H1 (cell line): ENCODE results near the gene MGMT. TPM values are rescaled to one million over a fixed set of nuclear protein-coding genes. Genes with fewer than 3 reads are reported as not detected.

Experiments
- CTCF ChIA-PET: fragments of 300-600 bp; sonication (Branson Sonifier 250); formaldehyde crosslinking; loops from one replicate; lab custom pipeline; 2021; ENCODE audit not compliant: partially characterized antibody; lab: Charles Lee
- POLR2A ChIA-PET: fragments of 300-600 bp; sonication (Branson Sonifier 250); formaldehyde crosslinking; loops from one replicate; lab custom pipeline; 2021; ENCODE audit warnings: inconsistent platforms; ENCODE audit not compliant: partially characterized antibody; lab: Charles Lee
- DNase-seq, 2 experiments: peaks; one replicate each; pipeline versions ENCODE4 v3.0.0 to v3.0.0-alpha.2; 2010 to 2022; ENCODE audit warnings: low spot score in 2 of 2, low read depth in 1 of 2, mixed read lengths in 1 of 2
- FAIRE-seq: peaks from 2 replicates; lab custom pipeline; 2011; peaks lifted over from hg19 to GRCh38; lab: Jason Lieb, UNC
- H2AFZ ChIP-seq: 2 replicates; pipeline ENCODE4 v1.8.1; 2012; ENCODE audit warnings: low read length, inconsistent platforms
- H2AK5ac ChIP-seq: 2 replicates; pipeline ENCODE4 v1.6.1; 2013; ENCODE audit warnings: low read depth, low read length
- H2BK120ac ChIP-seq: replicated peaks from 2 replicates; pipeline ENCODE3; 2013; ENCODE audit warnings: low read depth, low read length, inconsistent platforms
- H2BK12ac ChIP-seq: 2 replicates; pipeline ENCODE4 v1.6.1; 2013; ENCODE audit warnings: low read depth, low read length
- H2BK15ac ChIP-seq: 2 replicates; pipeline ENCODE4 v1.6.1; 2013; ENCODE audit warnings: low read length
- H2BK20ac ChIP-seq: 2 replicates; pipeline ENCODE4 v1.6.1; 2013; ENCODE audit warnings: low read length
- H2BK5ac ChIP-seq: 2 replicates; pipeline ENCODE4 v1.6.1; 2013; ENCODE audit warnings: low read depth, low read length
- H3K14ac ChIP-seq: 2 replicates; pipeline ENCODE4 v1.6.1; 2013; ENCODE audit warnings: inconsistent platforms; ENCODE audit not compliant: insufficient read length
- H3K18ac ChIP-seq: 2 replicates; pipeline ENCODE4 v1.6.1; 2013; ENCODE audit warnings: low read length; ENCODE audit errors: extremely low read depth
- H3K23ac ChIP-seq: 2 replicates; pipeline ENCODE4 v1.6.1; 2013; ENCODE audit warnings: inconsistent platforms; ENCODE audit not compliant: insufficient read length
- H3K23me2 ChIP-seq: 2 replicates; pipeline ENCODE4 v1.6.1; 2013; ENCODE audit warnings: low read depth, low read length
- H3K27ac ChIP-seq: 2 replicates; pipeline ENCODE4 v1.6.1; 2011; ENCODE audit warnings: low read depth, low read length, inconsistent platforms
- H3K27me3 ChIP-seq, 4 experiments: replicated peaks in 1 of 4; 1 replicate in 1 of 4; 2 replicates in 3 of 4; pipeline versions ENCODE4 v1.6.1 to v1.8.1; 2011 to 2013; ENCODE audit warnings: low read length in 3 of 4, mild to moderate bottlenecking in 3 of 4, inconsistent platforms in 2 of 4, mixed read lengths in 2 of 4, moderate library complexity in 1 of 4; ENCODE audit not compliant: control insufficient read depth in 3 of 4, insufficient read depth in 3 of 4; ENCODE audit errors: extremely low read depth in 1 of 4
- H3K36me3 ChIP-seq, 4 experiments: 2 replicates each; pipeline versions ENCODE4 v1.6.1 to v1.8.1; 2011 to 2013; ENCODE audit warnings: mild to moderate bottlenecking in 4 of 4, low read length in 3 of 4, moderate library complexity in 2 of 4, control low read depth in 1 of 4, inconsistent platforms in 1 of 4; ENCODE audit not compliant: insufficient read depth in 4 of 4, control insufficient read depth in 2 of 4
- H3K4ac ChIP-seq: replicated peaks from 2 replicates; pipeline ENCODE3; 2013; ENCODE audit warnings: low read length, low read depth, mixed read lengths, inconsistent platforms; ENCODE audit not compliant: insufficient read length
- H3K4me1 ChIP-seq, 4 experiments: replicated peaks in 1 of 4; 1 replicate in 1 of 4; 2 replicates in 3 of 4; pipeline versions ENCODE4 v1.6.1 to v1.8.1; 2011 to 2013; ENCODE audit warnings: low read length in 3 of 4, inconsistent platforms in 2 of 4, mixed read lengths in 1 of 4; ENCODE audit not compliant: insufficient read depth in 4 of 4, control insufficient read depth in 3 of 4
- H3K4me2 ChIP-seq, 2 experiments: 2 replicates each; pipeline versions ENCODE4 v1.6.1 to v1.8.1; 2011 to 2013; ENCODE audit warnings: low read depth in 2 of 2, low read length in 2 of 2, control low read depth in 1 of 2, inconsistent platforms in 1 of 2, mild to moderate bottlenecking in 1 of 2; ENCODE audit not compliant: insufficient read depth in 1 of 2
- H3K4me3 ChIP-seq, 4 experiments: fragments of 200-600, 300-600 bp in 1 of 4; sonication (generic), shearing (Covaris generic), sonication (Bioruptor Twin) in 1 of 4; 2 replicates each; pipeline versions ENCODE4 v1.5.1 to v1.8.1; 2011 to 2016; ENCODE audit warnings: low read length in 4 of 4, low read depth in 3 of 4, control low read depth in 2 of 4, inconsistent platforms in 2 of 4, mild to moderate bottlenecking in 2 of 4, mixed read lengths in 1 of 4, moderate library complexity in 1 of 4; ENCODE audit not compliant: insufficient read depth in 2 of 4; ENCODE audit errors: extremely low read depth in 1 of 4
- H3K56ac ChIP-seq: replicated peaks from 2 replicates; pipeline ENCODE3; 2013; ENCODE audit warnings: low read depth, mild to moderate bottlenecking, mixed read lengths, low read length, inconsistent platforms; ENCODE audit not compliant: insufficient read length
- H3K79me1 ChIP-seq: 2 replicates; pipeline ENCODE4 v1.6.1; 2013; ENCODE audit warnings: low read depth, low read length, control low read depth
- H3K79me2 ChIP-seq, 2 experiments: 2 replicates each; pipeline versions ENCODE4 v1.6.1 to v1.8.1; 2012 to 2013; ENCODE audit warnings: low read length in 2 of 2, mild to moderate bottlenecking in 2 of 2, inconsistent platforms in 1 of 2; ENCODE audit not compliant: insufficient read depth in 2 of 2, control insufficient read depth in 1 of 2
- H3K9ac ChIP-seq, 4 experiments: replicated peaks in 1 of 4; 1 replicate in 1 of 4; 2 replicates in 3 of 4; pipeline versions ENCODE4 v1.6.1 to v1.8.1; 2011 to 2013; ENCODE audit warnings: low read depth in 3 of 4, low read length in 3 of 4, control low read depth in 2 of 4, mild to moderate bottlenecking in 2 of 4, moderate library complexity in 2 of 4, inconsistent platforms in 1 of 4; ENCODE audit errors: extremely low read depth in 1 of 4
- H3K9me3 ChIP-seq, 2 experiments: 2 replicates each; pipeline versions ENCODE4 v1.6.1 to v1.8.1; 2012 to 2013; ENCODE audit warnings: mild to moderate bottlenecking in 2 of 2, moderate library complexity in 2 of 2, control low read depth in 1 of 2, inconsistent platforms in 1 of 2, low read depth in 1 of 2, low read length in 1 of 2, mixed read lengths in 1 of 2; ENCODE audit not compliant: insufficient read depth in 2 of 2
- H4K20me1 ChIP-seq, 2 experiments: replicated peaks in 1 of 2; 2 replicates each; pipeline versions ENCODE3 to v1.8.1; 2011 to 2013; ENCODE audit warnings: inconsistent platforms in 2 of 2, low read length in 2 of 2, mild to moderate bottlenecking in 1 of 2; ENCODE audit not compliant: insufficient read depth in 2 of 2, control insufficient read depth in 1 of 2
- H4K5ac ChIP-seq: 2 replicates; pipeline ENCODE4 v1.6.1; 2013; ENCODE audit warnings: low read length, low read depth, mixed read lengths, inconsistent platforms; ENCODE audit not compliant: insufficient read length
- H4K8ac ChIP-seq: 2 replicates; pipeline ENCODE4 v1.8.0; 2013; ENCODE audit warnings: mild to moderate bottlenecking, moderate library complexity, low read length, inconsistent platforms; ENCODE audit not compliant: insufficient read depth; ENCODE audit errors: extremely low read depth
- H4K91ac ChIP-seq: replicated peaks from 2 replicates; pipeline ENCODE3; 2013; ENCODE audit warnings: low read length, mixed read lengths, inconsistent platforms; ENCODE audit not compliant: insufficient read length
- CEBPB ChIP-seq: IDR thresholded peaks from 2 replicates; pipeline ENCODE4 v1.6.1; 2012; ENCODE audit warnings: low read depth, low read length
- GTF2F1 ChIP-seq: IDR thresholded peaks from 2 replicates; pipeline ENCODE4 v1.6.1; 2012; ENCODE audit warnings: low read depth, low read length, improper control_type of control experiment, borderline replicate concordance
- HDAC2 ChIP-seq, 2 experiments: fragments of 300-600 bp in 1 of 2; sonication (generic) in 1 of 2; IDR thresholded peaks; 2 replicates each; pipeline ENCODE4 v1.6.1; 2011 to 2012; ENCODE audit warnings: low read depth in 2 of 2, low read length in 2 of 2, mild to moderate bottlenecking in 2 of 2, moderate library complexity in 2 of 2, borderline replicate concordance in 1 of 2, inconsistent platforms in 1 of 2
- KDM1A ChIP-seq: fragments of 200-600, 300-600 bp; sonication (generic); IDR thresholded peaks from 2 replicates; pipeline ENCODE4 v1.7.1; 2016; ENCODE audit warnings: mild to moderate bottlenecking, low read length, borderline replicate concordance
- MAFK ChIP-seq: IDR thresholded peaks from 2 replicates; pipeline ENCODE4 v1.6.1; 2012; ENCODE audit warnings: low read depth, mild to moderate bottlenecking, improper control_type of control experiment, low read length
- POLR2AphosphoS5 ChIP-seq: IDR thresholded peaks from 2 replicates; pipeline ENCODE4 v1.6.1; 2011; ENCODE audit warnings: low read depth, low read length
- RFX5 ChIP-seq: IDR thresholded peaks from 2 replicates; pipeline ENCODE4 v1.6.1; 2011; ENCODE audit warnings: low read depth, low read length, improper control_type of control experiment, borderline replicate concordance
- SAP30 ChIP-seq: fragments of 300-600 bp; sonication (generic); IDR thresholded peaks from 2 replicates; pipeline ENCODE4 v1.7.1; 2012; ENCODE audit warnings: low read length, moderate library complexity, mild to moderate bottlenecking, inconsistent platforms; ENCODE audit not compliant: insufficient read depth, insufficient replicate concordance
- SIN3A ChIP-seq, 2 experiments: IDR thresholded peaks in 1 of 2; conservative IDR thresholded peaks in 1 of 2; 2 replicates each; pipeline ENCODE4 v1.6.1; 2011 to 2012; ENCODE audit warnings: low read length in 2 of 2, improper control_type of control experiment in 1 of 2, low read depth in 1 of 2, mild to moderate bottlenecking in 1 of 2
- SP2 ChIP-seq: IDR thresholded peaks from 2 replicates; pipeline ENCODE4 v1.6.1; 2012; ENCODE audit warnings: mild to moderate bottlenecking, low read length, inconsistent platforms
- TAF7 ChIP-seq: optimal IDR thresholded peaks from 2 replicates; pipeline ENCODE3; 2011; ENCODE audit warnings: low read depth, mild to moderate bottlenecking, inconsistent platforms, low read length, moderate library complexity, borderline replicate concordance
- TBP ChIP-seq: IDR thresholded peaks from 2 replicates; pipeline ENCODE4 v1.6.1; 2011; ENCODE audit warnings: low read depth, low read length, improper control_type of control experiment
- WGBS, 2 experiments: shearing (Covaris generic) in 1 of 2; methylation state at CpG; one replicate each; pipeline versions ENCODE4 v1.1.6 to v1.1.7; 2013 to 2015; ENCODE audit warnings: low lambda C conversion rate in 2 of 2, mixed read lengths in 2 of 2, inconsistent platforms in 1 of 2, low coverage in 1 of 2, missing lambda C conversion rate in 1 of 2; ENCODE audit not compliant: insufficient replicate concordance in 2 of 2, insufficient coverage in 1 of 2, insufficient read length in 1 of 2; ENCODE audit errors: extremely low coverage in 1 of 2, missing lambda C conversion rate in 1 of 2; 5-methylcytosine and 5-hydroxymethylcytosine counted together
- polyA plus RNA-seq, 7 experiments: library from polyadenylated mRNA; depleted of rRNA in 3 of 7; stranded (reverse) in 5 of 7; unstranded in 2 of 7; fragments of >200 nt in 5 of 7; fragments of 200-250 nt in 2 of 7; gene quantifications; 1 replicate in 5 of 7; 2 replicates in 1 of 7; 4 replicates in 1 of 7; pipeline versions ENCODE4 v1.2.1 to v1.2.3, GENCODE V29; 2011 to 2013; ENCODE audit warnings: missing spikeins in 2 of 7, mixed read lengths in 2 of 7
- total RNA-seq: library from RNA; stranded (reverse); fragmentation: NEBNext Ultra II Directional; extraction: Animal tissue kit (Norgen Biotek cat#: 25700); gene quantifications from 2 replicates; pipeline ENCODE4 v1.2.1, GENCODE V29; 2021

MGMT gene
- total and polyA plus RNA-seq, 2 of the 8 experiments (the other 6 are each of a cell fraction or from before 2014, with no cell fraction given) = 9.9 to 10.7 TPM

DNA sequence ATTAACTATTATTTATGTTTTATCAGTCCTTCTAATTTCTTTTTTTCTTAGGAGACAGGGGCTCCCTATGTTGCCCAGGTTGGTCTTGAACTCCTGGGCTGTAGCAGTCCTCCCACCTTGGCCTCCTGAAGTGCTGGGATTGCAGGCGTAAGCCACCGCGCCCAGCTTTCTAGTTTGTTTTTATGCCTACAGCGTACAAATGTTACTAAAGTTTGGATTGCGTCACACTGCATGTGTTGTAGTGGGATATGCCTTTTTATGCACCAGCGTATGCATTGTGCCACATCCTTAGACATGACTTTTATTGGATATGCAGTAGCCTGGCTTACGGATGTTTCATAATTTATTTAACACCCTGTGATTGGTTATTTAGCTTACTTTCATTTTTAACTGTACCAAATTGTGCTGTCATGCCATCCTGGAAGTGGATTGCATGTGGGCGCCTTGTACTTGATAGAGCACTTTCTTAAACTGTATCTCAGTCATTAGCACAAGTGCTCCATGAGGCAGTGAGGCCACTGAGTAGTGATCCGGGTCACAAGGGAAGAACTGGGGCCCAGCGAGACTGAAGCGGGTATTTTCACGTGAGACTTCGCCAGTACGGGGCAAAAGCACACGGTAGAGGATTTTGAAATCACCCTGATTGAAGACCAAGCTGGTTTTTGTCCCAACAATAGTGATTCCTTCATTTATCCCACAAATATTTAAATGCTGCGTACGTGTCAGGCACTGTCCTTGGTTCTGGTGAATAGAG, 165.0 kb downstream of the MGMT start:
- Histone ChIP-seq H2BK20ac (no peak overlapping the region), H3K18ac (no peak overlapping the region), H3K79me1 (no peaks in the 10 kb centered on the region; the same call in 1 of the 2 replicates), H4K91ac (no peak overlapping the region), H3K23me2 (no peaks in the 10 kb centered on the region), H3K27me3 (no peaks in the 10 kb centered on the region), H2BK5ac (no peak overlapping the region), H3K4me3 (no peak overlapping the region), H2BK12ac (no peak overlapping the region), H3K4me2 (no peak overlapping the region), H4K20me1 (no peaks in the 10 kb centered on the region), H3K9ac (no peak overlapping the region), H3K4ac (no peak overlapping the region), H2BK120ac (no peak overlapping the region), H2AFZ (no peak overlapping the region), H2AK5ac (no peak overlapping the region), H3K23ac (no peak overlapping the region), H4K8ac (no peak overlapping the region), H2BK15ac (no peak overlapping the region), H3K79me2 (no peaks in the 10 kb centered on the region), H3K27ac (no peak overlapping the region), H3K56ac (no peak overlapping the region), H3K4me1 (peaks cover 0 to 1% (median 0%) of the 10 kb centered on the region in 4 experiments; a peak in 3 of 7 replicates), H4K5ac (no peak overlapping the region), H3K14ac (no peak overlapping the region), H3K36me3 (no peaks in the 10 kb centered on the region), H3K9me3 (0 out of 4 replicates have a peak, but pooled peaks cover 0 to 2% of the 10 kb centered on the region in 2 experiments)
- DNase-seq (no peak), FAIRE-seq (no peak)
- 85% methylated on average over 17 of the region's 17 CpGs; no CpG with 5 or more reads in 1 of the 2 experiments for WGBS, 2 experiments
- ChIA-PET POLR2A (no interaction called here), CTCF (no interaction called here)
- TF ChIP-seq TAF7 = no peak
- TF ChIP-seq HDAC2 (IDR thresholded peaks at IDR 0.05; ENCODE audit: borderline replicate concordance in 1 of 2, low read depth in 2 of 2, low read length in 2 of 2) = no peak
- no peak for TF ChIP-seq KDM1A
- no peak for TF ChIP-seq SAP30
- no peak for TF ChIP-seq RFX5
- no peak for TF ChIP-seq SIN3A (conservative IDR thresholded peaks at IDR 0.05 in 1 of 2, IDR thresholded peaks at IDR 0.05 in 1 of 2; ENCODE audit: low read depth in 1 of 2, low read length in 2 of 2)
- no peak for TF ChIP-seq CEBPB
- TF ChIP-seq MAFK = no peak
- TF ChIP-seq POLR2AphosphoS5 = no peak
- no peak for TF ChIP-seq TBP
- no peak for TF ChIP-seq SP2
- TF ChIP-seq GTF2F1 = no peak
